AG10803 (cell line): ENCODE results near the gene RELN.

Source experiments
- DNase-seq: peaks from one replicate; pipeline ENCODE4 v3.0.0; 2010; ENCODE audit warnings: low read depth
- H3K4me3 ChIP-seq: 2 replicates; pipeline ENCODE4 v1.5.1; 2011; ENCODE audit warnings: mild to moderate bottlenecking, low read length, control low read depth
- CTCF ChIP-seq: conservative IDR thresholded peaks from 2 replicates; pipeline ENCODE4 v1.5.1; 2011; ENCODE audit warnings: mild to moderate bottlenecking, low read length, control low read depth, inconsistent platforms

Gene RELN

GRCh38 chr7:103702454-103702853 lies 287.0 kb downstream of the RELN start:
- H3K4me3 ChIP-seq = no peak overlapping the region
- DNase-seq = no peak
- TF ChIP-seq CTCF = no peak

- no peak overlapping the region for H3K4me3 ChIP-seq
- no peak for DNase-seq
- TF ChIP-seq CTCF = no peak
Measured at GRCh38 chr7:103699032-103699431, 290.4 kb downstream of the RELN start.

- H3K4me3 ChIP-seq = no peak overlapping the region
- no peak for DNase-seq
- TF ChIP-seq CTCF = no peak
Measured at GRCh38 chr7:103698064-103698463, 291.4 kb downstream of the RELN start.

- DNase-seq = no peak
- TF ChIP-seq CTCF = no peak
- H3K4me3 ChIP-seq = no peak overlapping the region
Measured at GRCh38 chr7:103695521-103695920, 293.9 kb downstream of the RELN start.

GRCh38 chr7:103694304-103694703 lies 295.2 kb downstream of the RELN start:
- no peak overlapping the region for H3K4me3 ChIP-seq
- DNase-seq = no peak
- no peak for TF ChIP-seq CTCF

GRCh38 chr7:103691291-103691690 lies 298.2 kb downstream of the RELN start:
- no peak for TF ChIP-seq CTCF
- no peak for DNase-seq
- H3K4me3 ChIP-seq = no peak overlapping the region

GRCh38 chr7:103690242-103690974 lies 299.1 kb downstream of the RELN start:
- DNase-seq = no peak
- H3K4me3 ChIP-seq = no peak overlapping the region
- no peak for TF ChIP-seq CTCF
